CD4-positive, alpha-beta T cell treated with Interleukin-17A for 4 hours (primary cell): Measurements from ENCODE around the gene SLC25A1.
"Not testable (repeated sequence)": the region's sequence is repeated elsewhere in the genome, so short reads cannot be mapped to it uniquely, and the experiment has no call there.

Source experiments
- DNase-seq: peaks from one replicate; pipeline ENCODE4 v3.0.0-alpha.2; 2020; ENCODE audit warnings: mixed read lengths

SLC25A1 gene

DNA sequence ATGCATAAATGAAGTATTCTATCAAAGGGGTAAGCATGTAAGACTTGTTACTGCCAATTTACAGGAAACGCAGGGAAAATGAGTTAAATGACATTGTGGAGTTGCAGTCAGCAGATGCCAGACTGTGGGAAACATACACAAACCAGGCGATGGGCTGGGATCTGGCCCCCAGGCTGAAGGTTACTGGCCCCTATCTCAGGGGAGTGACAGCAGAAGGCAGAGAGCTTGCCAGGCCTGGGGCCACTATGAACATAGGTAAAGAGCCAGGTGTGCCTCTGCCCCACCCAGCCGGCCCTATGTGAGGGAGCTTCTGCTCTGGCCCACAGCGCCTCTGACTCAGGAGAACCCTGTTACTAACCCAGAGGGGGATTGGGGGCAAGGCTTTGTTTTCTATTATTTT lies 26.1 kb upstream of the SLC25A1 start:
- no peak for DNase-seq

DNA sequence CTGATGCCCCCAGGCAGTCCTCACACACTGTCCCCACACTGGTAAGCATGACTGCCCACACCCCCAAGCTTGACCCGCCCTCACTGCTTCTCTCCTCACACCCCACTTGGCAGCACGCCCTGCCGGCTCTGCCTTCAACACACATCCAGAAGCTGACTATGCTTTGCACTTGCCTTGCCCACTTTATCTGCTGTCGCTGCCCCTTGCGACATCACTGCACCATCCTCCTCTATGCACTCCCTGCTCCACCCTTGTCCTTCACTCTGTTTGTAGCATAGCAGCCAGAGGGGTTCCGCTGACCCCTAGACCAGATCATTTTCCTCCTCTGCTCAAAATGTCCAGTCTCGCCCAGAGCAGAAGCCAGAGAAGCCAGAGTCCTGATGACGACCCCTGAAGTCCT lies 25.3 kb upstream of the SLC25A1 start:
- DNase-seq, result no peak

DNA sequence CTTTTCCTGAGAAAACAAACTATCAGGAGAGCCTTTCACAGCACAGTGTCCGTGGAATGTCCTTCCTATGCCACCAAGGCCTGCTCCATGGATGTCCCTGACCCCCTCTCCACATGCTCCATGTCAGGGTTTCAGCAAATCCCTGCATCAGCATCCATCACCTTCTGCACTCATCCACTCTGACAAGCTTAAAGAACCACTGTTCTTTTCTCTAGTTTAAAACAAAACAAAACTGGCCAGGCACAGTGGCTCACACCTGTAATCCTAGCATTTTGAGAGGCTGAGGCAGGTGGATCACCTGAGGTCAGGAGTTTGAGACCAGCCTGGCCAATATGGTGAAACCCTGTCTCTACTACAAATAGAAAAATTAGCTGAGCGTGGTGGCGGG lies 24.3 kb upstream of the SLC25A1 start:
- not testable (repeated sequence) for DNase-seq

DNA sequence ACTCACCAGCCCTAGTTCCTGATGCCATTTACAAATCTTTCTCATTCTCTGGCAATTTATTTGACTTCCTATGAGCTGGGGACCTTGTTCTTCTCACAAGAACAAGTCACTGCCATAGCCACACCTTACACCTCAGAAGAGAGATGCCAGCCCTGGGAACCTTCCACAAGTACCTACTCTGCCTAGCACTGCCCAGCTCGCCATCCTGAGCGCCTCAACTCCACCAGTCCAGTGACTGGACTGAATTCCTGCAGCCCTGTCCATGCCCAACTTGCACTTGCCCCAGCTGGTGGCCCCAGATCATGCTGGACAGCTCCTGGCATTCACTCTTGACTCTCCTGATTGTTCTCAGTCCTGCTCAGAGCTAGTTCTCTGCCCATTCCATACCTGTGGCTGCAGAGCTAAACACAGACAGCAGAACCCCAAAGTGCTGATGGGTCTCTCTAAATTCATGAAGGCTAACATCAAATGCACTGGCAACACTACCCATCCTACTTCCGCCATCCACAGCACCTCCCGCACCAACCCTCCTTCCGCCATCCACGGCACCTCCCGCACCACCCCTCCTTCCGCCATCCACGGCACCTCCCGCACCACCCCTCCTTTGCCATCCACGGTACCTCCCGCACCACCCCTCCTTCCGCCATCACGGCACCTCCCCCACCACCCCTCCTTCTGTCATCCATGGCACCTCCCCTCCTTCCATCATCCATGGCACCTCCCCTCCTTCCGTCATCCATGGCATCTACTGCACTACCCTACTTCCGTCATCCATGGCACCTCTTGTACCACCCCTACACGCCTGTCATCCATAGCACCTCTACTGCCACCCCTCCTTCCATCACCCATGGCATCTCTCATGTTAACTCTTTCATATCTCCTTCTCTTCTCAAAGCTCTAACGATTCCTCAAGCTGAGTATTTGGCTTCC lies 23.6 kb upstream of the SLC25A1 start:
- DNase-seq, result no peak

DNA sequence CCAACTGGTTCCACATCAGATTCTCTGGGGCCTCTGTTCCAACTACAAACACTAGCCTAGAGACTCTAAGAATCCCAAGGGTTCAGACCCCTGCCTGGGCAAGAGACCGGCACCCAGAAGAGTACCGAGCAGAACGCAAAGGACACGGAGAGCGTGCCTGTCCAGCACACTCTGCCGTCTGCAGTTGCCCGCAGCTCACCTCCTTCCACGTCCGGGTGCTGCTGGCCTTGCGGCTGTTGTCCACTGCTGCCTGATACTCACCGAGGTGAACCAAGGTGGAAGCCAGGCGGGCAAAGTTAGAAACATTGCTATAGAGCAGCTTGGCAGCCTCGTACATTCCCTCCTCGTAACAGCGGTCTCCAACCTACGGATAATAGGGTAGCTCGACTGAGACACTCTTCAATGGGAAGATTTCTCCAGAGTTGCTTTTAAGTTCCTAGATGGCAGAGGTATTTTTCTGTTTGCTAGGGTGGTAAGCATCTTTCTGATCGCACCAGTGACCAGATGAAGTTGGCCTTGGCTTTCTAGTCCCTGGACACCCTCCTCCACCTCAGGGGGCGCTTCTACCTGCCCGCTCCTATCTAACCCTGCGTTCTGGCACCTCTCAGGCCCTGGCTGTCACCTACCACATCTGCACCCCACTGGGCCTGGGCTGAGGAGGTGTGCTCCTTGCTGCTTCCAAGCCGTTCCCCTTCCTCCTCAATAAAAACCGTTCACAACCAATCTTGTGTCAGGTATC lies 22.8 kb upstream of the SLC25A1 start:
- no peak for DNase-seq

DNA sequence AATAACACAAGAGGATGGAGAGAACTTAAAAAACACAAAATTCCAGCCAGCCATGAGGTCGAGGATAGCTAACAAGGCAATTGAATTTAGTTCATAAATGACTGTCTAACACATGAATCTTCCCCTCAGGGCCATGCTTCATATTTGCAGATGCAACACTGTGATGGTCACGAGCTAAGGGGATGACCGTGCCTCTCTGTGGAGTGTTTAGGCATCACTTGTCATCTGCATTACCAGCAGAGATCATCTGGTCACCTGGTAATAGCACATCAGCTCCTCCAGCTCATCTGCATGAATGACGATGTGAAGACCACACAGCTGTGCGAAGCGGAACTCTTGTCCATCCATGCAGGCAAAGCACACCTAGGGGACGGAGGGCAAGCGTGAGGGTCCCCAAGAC lies 20.9 kb upstream of the SLC25A1 start:
- no peak for DNase-seq

DNA sequence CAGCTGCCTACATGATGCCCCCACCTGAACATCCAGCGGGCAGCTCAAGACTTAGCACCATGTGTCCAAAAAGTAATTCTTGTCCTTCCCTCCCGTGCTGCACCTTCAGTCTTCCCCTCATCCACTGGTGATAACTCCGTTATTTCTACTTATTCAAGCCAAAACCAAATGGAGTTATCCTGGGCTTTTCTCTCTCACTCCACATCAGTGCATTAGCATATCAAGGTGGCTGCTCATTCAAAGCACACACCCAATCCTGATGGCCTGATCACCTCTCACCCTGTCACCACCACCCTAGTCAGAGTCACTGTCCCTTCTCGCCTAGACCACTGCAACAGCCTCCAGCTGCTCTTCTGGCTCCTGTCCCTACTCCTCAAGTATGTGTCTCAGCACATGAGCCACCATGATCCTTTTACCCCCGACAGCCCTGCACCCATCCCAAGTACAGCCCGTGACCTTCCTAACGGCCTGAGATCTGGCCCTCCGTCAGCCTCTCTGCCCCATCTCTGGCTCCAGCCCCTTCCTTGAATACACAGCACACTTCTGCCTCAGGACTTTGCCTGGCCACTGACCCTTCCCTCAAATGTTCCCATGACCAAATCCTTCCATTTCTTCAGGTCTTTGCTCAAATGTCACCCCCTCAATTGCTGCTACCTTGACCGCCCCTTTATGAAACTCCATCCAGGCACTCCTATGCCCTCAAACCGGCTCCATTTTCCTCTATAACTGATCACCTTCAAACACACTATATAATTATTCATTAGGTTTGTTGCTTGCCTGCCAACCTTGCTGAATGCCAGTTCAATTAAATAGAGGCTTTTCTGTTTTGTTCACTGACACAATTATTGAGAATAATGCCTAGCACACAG lies 19.7 kb upstream of the SLC25A1 start:
- no peak for DNase-seq

DNA sequence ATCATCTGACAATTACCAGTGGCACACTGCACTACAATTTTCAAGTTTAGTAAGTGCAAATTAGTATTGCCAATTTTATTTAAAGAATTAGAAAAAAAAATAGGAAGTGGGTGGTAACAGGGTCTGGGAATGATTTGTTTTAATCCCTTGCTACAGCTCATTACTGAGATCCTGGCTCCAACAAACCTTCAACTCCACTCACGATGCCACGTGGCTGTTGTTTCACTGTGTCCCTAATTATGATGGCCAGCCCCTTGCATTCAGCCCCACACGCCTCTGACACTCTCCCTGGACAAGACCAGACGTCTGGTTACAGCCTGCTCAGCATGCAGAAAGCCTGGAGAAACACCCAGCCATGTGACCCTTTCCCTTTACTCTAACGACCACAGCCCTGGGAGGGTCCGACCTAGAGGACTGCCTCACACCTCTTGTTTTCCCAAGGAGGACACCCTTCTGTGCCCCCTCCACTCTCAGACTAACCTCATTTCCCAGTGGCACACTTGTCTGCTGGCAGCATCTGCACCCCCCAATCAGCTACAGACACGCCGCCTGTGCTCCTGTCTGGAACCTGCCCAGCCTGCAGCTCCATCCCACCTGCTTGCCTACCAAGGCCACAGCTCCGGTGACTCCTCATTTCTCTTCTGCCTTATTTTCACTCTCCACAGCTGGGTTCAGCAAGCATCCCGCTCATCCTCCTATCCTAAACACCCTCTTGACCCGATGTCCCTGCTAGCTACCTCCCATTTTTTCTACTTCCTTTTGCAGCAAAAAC lies 18.5 kb upstream of the SLC25A1 start:
- DNase-seq, result no peak

DNA sequence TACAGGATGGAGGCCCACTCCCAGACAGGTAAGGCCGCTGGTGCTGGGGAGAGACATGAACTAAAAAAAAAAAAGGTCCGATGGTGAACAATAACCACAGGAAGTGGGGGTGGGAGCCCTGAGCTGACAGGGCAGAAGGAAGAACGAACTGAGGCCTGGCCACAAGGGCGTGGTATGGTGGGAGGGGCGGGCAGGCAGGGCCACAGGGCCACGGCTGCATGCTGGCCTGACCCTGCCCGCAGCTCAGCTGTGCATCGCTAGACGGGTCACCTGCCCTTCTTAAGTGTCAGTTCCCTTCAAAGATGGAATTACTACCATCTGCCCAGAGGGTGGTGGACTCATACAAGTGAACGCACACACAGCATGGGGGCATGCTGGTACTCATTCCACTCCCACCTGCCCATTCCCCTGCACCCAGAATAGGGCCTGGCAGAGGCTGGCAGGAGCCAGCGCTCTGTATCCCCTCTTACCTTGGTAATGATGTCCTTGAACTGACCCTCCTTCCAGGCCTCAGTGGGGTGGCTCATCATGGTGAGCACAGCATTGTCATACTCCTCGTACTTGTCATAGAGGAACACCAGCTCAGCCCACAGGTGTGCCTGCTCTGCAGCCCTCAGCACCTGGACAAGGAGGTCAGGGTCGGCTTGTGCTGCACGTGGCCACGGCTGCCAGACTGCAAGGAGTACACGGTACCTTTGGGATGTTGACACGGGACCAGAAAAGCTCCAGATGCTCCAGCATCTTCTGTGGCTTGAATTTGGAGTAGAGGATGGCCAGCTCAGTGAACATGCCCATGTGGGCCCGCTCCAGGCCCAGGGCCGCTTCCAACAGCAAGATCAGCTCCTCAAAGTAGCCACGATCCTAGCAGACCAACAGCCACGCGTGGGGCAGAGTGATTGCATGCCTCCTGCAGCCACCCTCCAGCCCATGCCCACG lies 17.5 kb upstream of the SLC25A1 start:
- no peak for DNase-seq

DNA sequence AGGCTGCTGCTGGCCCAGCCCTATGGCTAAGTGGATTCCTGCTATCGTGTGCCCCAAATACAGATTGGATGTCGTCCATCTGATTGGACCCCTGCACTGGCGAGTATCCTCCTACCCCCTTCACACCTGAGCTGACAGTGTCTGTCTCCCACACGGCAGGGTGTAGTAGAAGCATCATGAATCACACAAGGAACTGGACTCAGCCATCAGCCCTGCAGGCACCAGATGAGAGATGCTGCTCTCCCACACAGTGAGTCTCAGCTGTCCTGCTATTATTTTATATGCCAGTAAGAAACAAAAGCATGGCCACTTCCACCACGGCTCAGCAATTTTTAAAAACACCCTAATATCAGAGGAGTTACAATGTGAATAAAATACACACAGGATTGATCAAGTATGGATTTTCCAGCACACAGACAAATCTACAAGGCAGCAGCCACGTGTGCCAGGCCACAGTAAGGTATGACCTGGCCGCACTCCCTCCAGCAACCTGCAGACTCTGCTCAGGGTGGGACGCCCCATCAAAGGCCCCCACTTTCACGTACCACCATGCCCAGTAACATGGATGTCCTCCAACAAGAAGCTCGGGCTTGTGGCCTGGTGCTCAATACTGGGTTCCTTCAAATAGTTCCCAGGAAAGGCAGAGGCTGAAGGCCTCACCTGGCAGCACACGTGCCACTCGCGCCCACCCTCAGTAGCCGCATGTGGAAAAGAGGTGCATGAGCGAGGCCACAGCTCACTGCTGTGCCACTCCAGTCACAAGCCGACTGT lies 16.4 kb upstream of the SLC25A1 start:
- DNase-seq, result no peak

DNA sequence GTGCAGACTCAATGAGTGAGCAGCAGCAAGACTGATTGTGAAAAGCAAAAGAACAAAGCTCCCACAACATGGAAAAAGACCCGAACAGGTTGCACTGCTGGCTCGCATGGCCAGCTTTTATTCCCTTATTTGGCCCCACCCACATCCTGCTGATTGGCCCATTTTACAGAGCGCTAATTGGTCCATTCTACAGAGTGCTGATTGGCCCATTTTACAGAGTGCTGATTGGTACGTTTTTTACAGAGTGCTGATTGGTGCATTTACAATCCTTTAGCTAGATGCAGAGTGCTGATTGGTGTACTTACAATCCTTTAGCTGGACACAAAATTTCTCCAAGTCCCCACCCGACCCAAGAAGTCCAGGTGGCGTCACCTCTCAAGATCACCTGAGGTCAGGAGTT lies 15.3 kb upstream of the SLC25A1 start:
- no peak for DNase-seq

DNA sequence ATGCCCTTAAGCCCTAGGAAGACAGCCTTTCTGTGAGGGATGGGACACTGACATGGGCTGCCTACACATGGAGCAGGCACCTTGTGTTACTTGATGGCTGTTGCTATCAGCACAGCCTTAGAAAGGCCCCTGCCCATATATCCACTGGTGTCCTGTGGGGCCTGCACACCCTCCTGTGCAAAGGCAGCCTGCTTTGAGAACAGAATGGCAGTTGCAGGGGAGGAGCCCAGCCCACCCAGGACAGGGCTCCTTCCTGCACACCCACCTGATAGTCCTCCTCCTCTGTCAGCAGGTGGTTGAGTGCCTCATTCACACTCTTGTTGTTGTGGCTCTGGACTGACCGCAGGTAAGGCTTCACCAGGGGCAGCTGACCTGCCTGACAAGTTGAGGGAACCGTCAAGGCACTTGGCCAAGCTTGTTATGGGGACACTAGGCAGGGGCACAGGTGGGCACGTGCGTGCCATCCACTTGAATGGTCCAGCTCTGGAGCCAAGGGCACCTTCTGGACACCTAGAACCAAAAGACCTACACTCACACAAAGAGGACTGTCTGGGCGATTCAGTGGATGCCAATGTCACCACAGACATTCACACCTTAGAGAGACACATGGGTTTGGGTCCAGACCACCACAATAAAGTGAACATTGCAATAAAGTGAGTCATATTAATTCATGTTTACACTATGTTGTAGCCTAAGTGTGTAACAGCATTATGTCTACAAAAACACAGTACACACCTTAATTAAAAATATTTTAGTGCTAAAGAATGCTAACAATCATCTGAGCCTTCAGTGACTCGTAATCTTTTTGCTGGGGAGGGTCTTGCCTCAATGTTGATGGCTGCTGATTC lies 9.4 kb upstream of the SLC25A1 start:
- no peak for DNase-seq

DNA sequence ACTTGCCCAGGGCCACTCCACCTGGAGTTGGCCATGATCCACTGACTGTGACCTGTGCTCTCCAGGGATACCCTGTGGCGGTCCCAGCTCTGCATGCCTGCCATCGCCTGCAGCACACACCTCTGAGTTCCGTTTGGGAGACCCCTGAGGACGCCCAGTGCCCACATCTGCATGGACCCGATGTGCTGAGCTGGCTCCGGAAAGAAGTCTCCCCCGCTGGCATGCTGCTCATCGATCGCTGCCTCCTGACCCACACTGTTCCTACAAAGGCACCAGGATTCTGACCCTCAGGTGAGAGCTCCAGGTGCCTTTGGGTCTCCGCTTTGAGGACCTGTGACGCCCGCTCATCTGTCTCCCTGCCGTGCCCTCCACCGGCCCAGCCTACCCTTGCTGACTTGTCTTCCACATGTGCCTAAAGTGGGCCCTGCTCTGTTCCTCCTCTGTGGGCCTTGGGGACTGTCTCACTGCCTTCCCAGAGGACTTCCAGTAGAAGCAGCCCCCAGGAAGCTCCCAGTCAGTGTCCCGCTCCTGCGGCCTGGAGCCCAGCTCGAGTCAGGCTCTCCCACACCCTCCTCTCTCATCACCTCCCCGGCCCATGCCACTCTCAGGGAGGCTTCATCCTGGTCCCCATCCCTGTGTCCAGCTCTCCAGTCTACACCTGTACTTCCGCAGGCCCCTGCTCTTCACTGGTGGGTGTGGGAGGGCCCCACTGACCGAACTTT lies 5.9 kb upstream of the SLC25A1 start:
- DNase-seq, result no peak

DNA sequence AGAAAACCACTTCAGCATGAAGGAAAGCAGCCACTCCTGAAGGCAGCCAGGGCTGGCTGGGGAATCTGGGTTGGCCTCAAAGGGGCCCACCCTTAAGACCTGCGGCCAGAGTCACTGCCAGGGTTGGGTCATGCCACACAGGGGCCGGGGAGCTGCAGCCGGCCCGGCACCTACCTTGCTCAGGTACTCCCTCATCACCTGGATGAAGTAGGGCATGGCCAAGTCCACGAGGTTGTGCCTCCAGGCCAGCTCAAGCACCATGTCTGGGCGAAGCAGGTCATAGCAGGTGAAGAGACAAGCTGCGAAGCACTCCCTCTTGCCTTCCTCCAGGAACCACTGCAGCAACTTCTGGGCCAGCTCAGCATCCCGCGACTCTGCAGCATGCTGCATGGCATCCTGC lies 4.7 kb upstream of the SLC25A1 start:
- no peak for DNase-seq

DNA sequence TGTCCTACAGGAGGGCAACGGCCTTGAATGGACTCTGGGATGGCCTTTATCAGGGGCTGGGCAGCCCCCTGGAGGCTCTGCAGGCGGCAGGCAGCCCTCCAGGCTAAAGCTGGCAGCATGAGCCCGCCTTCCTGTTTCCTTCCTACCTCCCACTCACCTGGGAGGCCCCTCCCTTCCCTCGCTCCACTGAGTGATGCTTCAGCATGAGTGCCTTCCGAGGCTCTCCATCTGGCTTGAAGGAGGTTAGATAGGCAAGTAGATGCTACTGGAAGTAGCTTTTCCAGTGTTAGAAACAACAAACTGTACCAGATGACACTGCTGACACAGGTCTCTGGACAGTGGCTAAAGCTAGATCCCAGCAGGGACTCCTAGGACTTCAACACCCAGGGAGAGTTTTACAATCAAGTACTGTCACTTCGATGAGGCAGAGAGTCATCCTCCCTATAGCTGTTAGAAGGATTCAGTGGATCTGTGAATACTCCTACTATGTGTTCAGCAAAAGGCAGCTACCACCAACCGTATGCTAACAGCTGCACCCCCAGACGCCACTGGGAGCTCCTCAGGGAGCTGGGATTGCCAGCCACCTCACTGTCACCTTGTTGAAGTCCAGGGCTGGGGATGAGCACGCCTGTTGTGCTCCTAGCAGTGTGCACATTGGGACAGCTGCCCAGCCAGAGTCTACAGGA lies 4.1 kb upstream of the SLC25A1 start:
- DNase-seq, result no peak

DNA sequence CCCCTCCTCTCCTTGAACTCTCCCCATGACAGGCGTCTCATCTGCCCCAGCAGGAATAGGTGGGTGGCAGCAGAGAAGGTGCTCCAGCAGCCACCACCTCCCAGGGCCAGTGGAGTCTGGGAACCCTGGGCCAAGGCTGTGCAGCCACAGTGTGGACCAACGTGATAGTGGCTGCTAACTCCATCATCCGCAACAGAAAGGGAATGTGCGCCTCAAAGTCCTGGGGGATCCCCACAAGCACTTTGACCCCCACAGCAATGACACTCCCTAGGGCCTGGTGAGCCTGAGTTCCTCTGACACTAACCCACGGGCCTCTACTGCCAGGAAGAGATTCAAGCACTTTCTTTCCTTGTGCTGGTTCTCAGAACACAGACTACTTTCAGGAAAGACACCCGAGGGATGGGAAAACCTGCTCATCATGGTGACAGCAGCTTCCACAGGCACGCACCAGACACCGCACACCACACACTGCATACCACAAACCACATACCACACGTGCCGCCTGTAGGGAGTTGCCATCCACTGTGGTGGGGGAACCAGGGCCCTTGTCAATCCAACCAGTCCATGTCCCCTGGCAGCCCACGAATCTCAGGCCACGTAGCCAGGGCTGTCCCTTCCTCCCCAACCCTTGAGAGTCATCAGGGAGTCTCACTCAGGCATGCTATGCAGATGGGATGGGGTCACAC lies 3.4 kb upstream of the SLC25A1 start:
- DNase-seq, result no peak

DNA sequence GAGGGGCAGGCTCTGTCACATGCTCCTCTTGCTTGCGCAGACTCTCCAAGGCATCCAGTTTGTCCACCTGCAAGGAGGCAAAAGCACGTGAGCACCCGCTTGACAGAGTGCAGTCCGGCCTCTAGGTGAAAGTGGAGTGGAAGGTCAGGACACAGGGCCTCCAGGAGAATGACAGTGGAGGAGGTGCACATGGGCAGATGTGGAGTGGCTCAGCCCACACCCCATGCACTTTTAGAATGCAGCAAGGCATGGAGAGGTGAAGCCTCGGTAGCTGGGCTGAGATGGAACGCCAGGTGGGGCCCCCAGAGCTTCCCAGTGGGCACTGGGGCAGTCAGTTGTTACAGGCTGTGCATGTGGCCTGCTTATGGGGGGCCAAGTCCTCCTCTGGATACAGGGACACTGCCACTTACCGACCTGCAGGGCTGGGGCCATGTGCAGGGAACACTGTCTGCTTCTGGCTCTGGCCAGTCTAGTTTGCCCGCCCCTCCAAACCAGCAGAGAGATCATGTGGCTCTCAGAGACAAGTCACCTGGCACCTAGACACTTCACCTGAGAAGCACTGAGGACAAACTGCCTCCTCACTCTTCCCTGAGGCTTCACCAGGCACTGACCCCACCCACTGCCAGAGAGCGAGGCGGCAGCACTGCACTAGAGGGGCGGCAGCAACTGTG lies 2.3 kb upstream of the SLC25A1 start:
- DNase-seq, result no peak
